ENCODE data around the gene SPSB3. TPM values are rescaled to one million over a fixed set of nuclear protein-coding genes. Genes with fewer than 3 reads are reported as not detected.

Gene SPSB3
- total and polyA plus RNA-seq, 9 of the 15 experiments (the other 6 are each of a cell fraction or from before 2014, with no cell fraction given): 0.39 to 37.4 (median 7.1) TPM

GRCh38 chr16:1766701-1767100 lies 15.7 kb downstream of the SPSB3 start:
- BruUV-seq (replicated peaks): no TSS peak
- CTCF ChIA-PET (ENCODE audit: low intra/inter-chr PET ratio): no interaction called here
- POLR2A ChIA-PET: interaction anchor here (0.7 kb wide), 1 partner anchor 14 kb away, joined by 3 read pairs; no protein-coding TSS in a partner anchor
- no peak for FAIRE-seq
- intact Hi-C loops (cut with micrococcal nuclease): no loop called here
- Histone ChIP-seq H3K9ac (ENCODE audit: insufficient read depth in 1 of 2, low read depth in 2 of 2, low read length in 2 of 2) (no peak overlapping the region), H3K4me1 (replicated peaks in 1 of 2; ENCODE audit: control insufficient read depth in 2 of 2, insufficient read depth in 2 of 2, low read length in 2 of 2) (peaks cover 17 to 95% of the 10 kb centered on the region in 2 experiments; a peak in 4 of 5 replicates), H2AFZ (ENCODE audit: low read depth, low read length) (no peak overlapping the region), H3K79me2 (ENCODE audit: control insufficient read depth, insufficient read depth, low read length) (peaks cover 18% of the 10 kb centered on the region), H3K36me3 (ENCODE audit: control insufficient read depth, insufficient read depth, low read length) (peaks cover 86% of the 10 kb centered on the region; the same call in 2 of the 3 replicates), H3K4me3 (no peak overlapping the region), H3K27me3 (ENCODE audit: control insufficient read depth in 2 of 2, insufficient read depth in 2 of 2, low read length in 2 of 2) (no peaks in the 10 kb centered on the region), H3K27ac (ENCODE audit: extremely low read depth, low read depth, low read length) (no peak overlapping the region), H3K4me2 (ENCODE audit: insufficient read depth, low read length) (no peak overlapping the region), H3K9me3 (replicated peaks; ENCODE audit: control insufficient read depth, insufficient read depth, low read depth, low read length) (no peaks in the 10 kb centered on the region), H3K9me1 (ENCODE audit: control insufficient read depth, insufficient read depth, low read length) (no peaks in the 10 kb centered on the region), H4K20me1 (replicated peaks; ENCODE audit: control insufficient read depth, insufficient read depth, low read length) (0 out of 2 replicates have a peak, but pooled peaks cover 4% of the 10 kb centered on the region)
- no peak for DNase-seq (ENCODE audit: extremely low read depth in 1 of 4, low spot score in 3 of 4)
- 83% methylated on average over 9 of the region's 18 CpGs for WGBS (ENCODE audit: insufficient coverage, low coverage, missing lambda C conversion rate)
- in situ Hi-C loops (cut with MboI): no loop called here
- no peak for ATAC-seq
- no peak for TF ChIP-seq ZNF717 (CRISPR knock-in tag; IDR thresholded peaks at IDR 0.05)
- TF ChIP-seq ZNF146 (CRISPR knock-in tag; IDR thresholded peaks at IDR 0.05; ENCODE audit: unreplicated experiment): no peak
- no peak for TF ChIP-seq C11orf30 (IDR thresholded peaks at IDR 0.05; ENCODE audit: low read depth)
- no peak for TF ChIP-seq ILF3 (IDR thresholded peaks at IDR 0.05; ENCODE audit: borderline replicate concordance)
- TF ChIP-seq, protein P1, sequence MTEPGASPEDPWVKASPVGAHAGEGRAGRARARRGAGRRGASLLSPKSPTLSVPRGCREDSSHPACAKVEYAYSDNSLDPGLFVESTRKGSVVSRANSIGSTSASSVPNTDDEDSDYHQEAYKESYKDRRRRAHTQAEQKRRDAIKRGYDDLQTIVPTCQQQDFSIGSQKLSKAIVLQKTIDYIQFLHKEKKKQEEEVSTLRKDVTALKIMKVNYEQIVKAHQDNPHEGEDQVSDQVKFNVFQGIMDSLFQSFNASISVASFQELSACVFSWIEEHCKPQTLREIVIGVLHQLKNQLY (CRISPR knock-in tag; conservative IDR thresholded peaks at IDR 0.05): no peak
- TF ChIP-seq MAFF (IDR thresholded peaks at IDR 0.05; ENCODE audit: low read length): no peak
- no peak for TF ChIP-seq PRPF4 (IDR thresholded peaks at IDR 0.05; ENCODE audit: insufficient read depth, low read depth, low read length, poor library complexity, severe bottlenecking)
- no peak for TF ChIP-seq EP300 (IDR thresholded peaks at IDR 0.05; ENCODE audit: low read length)
- TF ChIP-seq, protein P2, sequence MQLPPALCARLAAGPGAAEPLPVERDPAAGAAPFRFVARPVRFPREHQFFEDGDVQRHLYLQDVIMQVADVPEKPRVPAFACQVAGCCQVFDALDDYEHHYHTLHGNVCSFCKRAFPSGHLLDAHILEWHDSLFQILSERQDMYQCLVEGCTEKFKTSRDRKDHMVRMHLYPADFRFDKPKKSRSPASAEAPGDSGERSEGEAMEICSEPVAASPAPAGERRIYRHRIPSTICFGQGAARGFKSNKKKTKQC (CRISPR knock-in tag; IDR thresholded peaks at IDR 0.05): no peak
- TF ChIP-seq CLOCK (CRISPR knock-in tag; IDR thresholded peaks at IDR 0.05; ENCODE audit: borderline replicate concordance): no peak
- no peak for TF ChIP-seq ZNF24 (IDR thresholded peaks at IDR 0.05)
- TF ChIP-seq, protein P3, sequence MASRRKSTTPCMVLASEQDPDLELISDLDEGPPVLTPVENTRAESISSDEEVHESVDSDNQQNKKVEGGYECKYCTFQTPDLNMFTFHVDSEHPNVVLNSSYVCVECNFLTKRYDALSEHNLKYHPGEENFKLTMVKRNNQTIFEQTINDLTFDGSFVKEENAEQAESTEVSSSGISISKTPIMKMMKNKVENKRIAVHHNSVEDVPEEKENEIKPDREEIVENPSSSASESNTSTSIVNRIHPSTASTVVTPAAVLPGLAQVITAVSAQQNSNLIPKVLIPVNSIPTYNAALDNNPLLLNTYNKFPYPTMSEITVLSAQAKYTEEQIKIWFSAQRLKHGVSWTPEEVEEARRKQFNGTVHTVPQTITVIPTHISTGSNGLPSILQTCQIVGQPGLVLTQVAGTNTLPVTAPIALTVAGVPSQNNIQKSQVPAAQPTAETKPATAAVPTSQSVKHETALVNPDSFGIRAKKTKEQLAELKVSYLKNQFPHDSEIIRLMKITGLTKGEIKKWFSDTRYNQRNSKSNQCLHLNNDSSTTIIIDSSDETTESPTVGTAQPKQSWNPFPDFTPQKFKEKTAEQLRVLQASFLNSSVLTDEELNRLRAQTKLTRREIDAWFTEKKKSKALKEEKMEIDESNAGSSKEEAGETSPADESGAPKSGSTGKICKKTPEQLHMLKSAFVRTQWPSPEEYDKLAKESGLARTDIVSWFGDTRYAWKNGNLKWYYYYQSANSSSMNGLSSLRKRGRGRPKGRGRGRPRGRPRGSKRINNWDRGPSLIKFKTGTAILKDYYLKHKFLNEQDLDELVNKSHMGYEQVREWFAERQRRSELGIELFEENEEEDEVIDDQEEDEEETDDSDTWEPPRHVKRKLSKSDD (conservative IDR thresholded peaks at IDR 0.05; ENCODE audit: low read length): no peak
- no peak for TF ChIP-seq BCOR (IDR thresholded peaks at IDR 0.05)
- no peak for TF ChIP-seq PHF8 (IDR thresholded peaks at IDR 0.05; ENCODE audit: borderline replicate concordance, low read length)
- TF ChIP-seq ARHGAP35 (IDR thresholded peaks at IDR 0.05; ENCODE audit: partially characterized antibody): no peak
- TF ChIP-seq MED1 (CRISPR knock-in tag; IDR thresholded peaks at IDR 0.05; ENCODE audit: borderline replicate concordance): no peak

Measured in K562 (cell line).